ENCODE results near the gene RBM5.

RBM5 gene

DNA sequence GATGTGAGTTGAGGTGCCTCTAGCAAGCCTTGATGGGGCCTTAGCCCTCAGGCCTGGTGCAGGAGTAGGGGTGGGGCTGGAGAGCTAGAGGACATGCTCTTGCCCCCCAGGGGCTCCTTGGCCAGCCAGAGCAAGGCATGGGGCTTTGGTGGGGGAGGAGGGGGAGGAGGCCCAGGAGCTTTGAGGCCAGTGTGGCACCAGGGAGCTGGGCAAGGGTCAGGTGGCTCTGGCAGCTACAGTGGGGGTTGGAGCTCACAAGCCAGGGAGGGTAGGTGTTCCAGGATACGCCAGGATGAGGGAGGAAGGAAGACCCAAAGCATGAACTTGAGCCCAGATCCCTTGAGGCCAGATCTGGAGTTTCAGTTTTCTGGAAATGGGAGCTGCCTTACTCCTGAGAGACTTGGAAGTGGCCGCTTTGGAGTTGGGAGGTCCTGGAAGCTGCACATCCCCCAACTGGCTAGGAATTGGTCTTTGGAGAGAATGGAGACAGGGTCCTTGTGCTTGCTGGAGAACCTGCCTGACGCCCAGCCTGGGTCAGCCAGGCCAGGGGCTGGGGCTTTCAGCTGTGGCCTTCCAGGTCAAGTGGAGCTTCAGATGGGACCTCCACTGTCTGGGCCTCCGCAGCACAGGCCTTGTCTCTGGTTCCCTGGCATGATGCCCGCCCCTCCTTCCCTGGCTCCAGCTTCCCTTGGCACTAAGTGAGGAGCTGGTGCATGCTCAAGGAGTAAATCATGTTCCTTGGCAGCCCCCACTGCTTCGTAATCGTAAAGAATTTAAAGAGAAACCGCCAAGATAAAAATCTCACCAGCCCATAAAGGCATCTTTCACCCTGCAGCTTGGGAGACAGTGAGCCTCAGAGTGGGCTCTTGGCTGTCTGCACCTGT is 75.1 kb downstream of the RBM5 start:
- H3K9me3 ChIP-seq (ENCODE audit: control insufficient read depth in 1 of 2, low read length in 2 of 2) = no peaks in the 10 kb centered on the region
- H3K27ac ChIP-seq (ENCODE audit: low read length) = peak overlapping the region; percentile 31
- H3K4me3 ChIP-seq (ENCODE audit: low read depth in 1 of 2, low read length in 2 of 2) = peak overlapping the region in 1 of 2 donors; percentile 14
- H3K27me3 ChIP-seq (ENCODE audit: low read depth, low read length) = no peaks in the 10 kb centered on the region
- no peaks in the 10 kb centered on the region for H3K36me3 ChIP-seq (ENCODE audit: control insufficient read depth in 1 of 2, insufficient read depth in 2 of 2, low read length in 2 of 2)
- peaks cover 56 to 57% of the 10 kb centered on the region in 2 donors for H3K4me1 ChIP-seq (ENCODE audit: control insufficient read depth in 1 of 2, insufficient read depth in 2 of 2, low read length in 2 of 2)

DNA sequence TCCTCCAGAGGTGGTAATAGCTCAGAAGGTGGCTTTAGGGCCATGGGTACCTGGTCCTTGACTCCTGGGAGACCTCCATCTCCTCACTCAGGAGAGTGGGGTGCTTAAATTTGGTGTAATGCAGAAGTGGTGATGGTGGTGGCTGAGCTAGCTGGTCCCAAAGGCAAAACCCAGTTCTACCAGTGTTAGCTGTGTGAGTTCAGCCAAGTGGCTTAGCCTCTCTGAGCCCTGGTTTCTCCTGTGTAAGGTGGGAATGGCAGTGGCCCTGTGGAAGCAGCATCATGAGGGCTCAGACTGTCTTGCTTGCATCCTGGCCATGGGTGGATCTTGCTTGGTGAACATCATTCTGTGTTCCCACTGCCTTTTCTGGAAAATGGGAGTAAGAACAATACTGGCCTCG is 75.8 kb downstream of the RBM5 start:
- H3K9me3 ChIP-seq (ENCODE audit: control insufficient read depth in 1 of 2, low read length in 2 of 2) = no peaks in the 10 kb centered on the region
- peaks cover 56 to 57% of the 10 kb centered on the region in 2 donors for H3K4me1 ChIP-seq (ENCODE audit: control insufficient read depth in 1 of 2, insufficient read depth in 2 of 2, low read length in 2 of 2)
- H3K36me3 ChIP-seq (ENCODE audit: control insufficient read depth in 1 of 2, insufficient read depth in 2 of 2, low read length in 2 of 2) = no peaks in the 10 kb centered on the region
- no peaks in the 10 kb centered on the region for H3K27me3 ChIP-seq (ENCODE audit: low read depth, low read length)
- H3K4me3 ChIP-seq (ENCODE audit: low read depth in 1 of 2, low read length in 2 of 2) = peak overlapping the region in 1 of 2 donors; percentile 14
- peak overlapping the region; percentile 31 for H3K27ac ChIP-seq (ENCODE audit: low read length)

DNA sequence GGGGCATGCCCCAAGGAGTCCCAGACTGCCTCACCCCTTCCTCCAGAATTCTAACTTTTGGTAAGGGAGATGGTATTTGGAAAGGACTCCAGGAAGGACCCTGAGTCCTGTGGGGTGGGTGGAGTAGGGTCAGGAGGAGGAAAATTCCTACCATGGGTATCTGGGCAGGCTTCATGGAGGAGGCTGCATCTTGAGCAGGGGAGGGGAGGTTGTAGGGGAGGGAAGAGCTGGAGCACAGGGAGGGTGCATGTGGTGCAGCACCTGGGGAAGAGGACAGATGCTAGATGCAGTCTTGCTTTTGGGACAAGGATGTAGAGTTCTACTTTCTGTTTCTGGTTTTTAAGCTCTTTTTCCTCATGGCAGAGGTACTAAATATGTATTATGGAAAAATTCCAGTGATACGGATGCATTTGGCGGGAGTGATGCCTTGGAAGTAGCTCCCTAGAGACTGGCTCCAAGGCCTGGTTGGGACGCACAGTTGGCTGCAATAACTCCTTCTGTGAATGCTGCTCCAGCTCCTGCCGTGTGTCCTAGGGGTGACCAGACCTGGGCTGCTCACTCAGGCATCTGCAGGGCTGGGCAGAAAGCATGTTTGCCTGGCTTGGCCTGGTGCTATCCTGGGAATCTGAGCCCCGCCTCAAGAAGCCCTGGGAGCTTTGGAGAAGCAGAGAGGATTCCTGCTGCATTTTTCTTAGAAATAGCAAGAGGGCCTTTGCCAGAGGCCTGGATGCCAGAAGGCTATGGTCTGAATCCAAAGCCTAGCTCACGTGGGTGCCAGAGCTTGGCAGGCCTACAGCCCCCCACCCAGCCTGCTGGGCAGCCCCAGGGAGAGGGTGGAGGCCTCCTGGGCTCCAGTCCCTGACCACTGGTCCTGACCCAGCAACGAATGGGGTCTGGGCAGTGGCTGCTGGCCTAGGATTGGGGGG is 76.5 kb downstream of the RBM5 start:
- H3K4me3 ChIP-seq (ENCODE audit: low read depth in 1 of 2, low read length in 2 of 2) = peak overlapping the region in 1 of 2 donors; percentile 14

DNA sequence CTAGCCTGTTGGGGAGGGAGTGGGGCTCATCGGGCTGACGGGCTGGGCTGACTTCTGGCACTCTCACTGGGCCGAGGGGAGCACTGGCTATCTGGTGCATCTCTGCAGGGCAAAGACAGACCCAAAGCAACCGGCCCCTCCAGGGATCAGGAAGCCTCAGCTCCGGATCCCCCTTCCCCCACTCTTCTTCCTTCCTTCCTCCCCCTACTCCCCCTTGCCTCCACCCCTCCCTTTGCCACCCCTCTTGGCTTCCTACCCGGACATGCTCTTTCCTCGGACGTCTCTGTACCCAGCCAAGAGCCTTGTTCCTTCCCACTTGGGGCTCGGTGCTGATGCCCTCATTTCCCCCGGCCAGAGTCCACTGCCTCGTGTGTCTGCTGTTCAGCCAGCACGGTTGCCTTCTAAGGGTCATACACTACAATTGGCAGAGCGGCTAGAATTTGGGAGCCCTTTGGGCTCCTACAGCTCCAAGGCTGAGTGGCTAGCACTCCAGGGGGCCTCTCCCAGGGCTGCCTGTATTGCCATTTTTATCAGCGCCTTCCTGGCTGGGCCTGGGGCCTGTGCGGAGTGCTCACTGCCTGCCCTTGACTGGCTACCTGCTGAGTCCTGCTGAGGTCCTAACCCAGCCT is 77.3 kb downstream of the RBM5 start:
- Histone ChIP-seq H3K27me3 (ENCODE audit: low read depth, low read length) (no peaks in the 10 kb centered on the region), H3K27ac (ENCODE audit: low read length) (peak overlapping the region; percentile 39), H3K4me1 (ENCODE audit: control insufficient read depth in 1 of 2, insufficient read depth in 2 of 2, low read length in 2 of 2) (peaks cover 51 to 52% of the 10 kb centered on the region in 2 donors), H3K36me3 (ENCODE audit: control insufficient read depth in 1 of 2, insufficient read depth in 2 of 2, low read length in 2 of 2) (no peaks in the 10 kb centered on the region), H3K4me3 (ENCODE audit: low read depth in 1 of 2, low read length in 2 of 2) (peak overlapping the region in 1 of 2 donors; percentile 9), H3K9me3 (ENCODE audit: control insufficient read depth in 1 of 2, low read length in 2 of 2) (no peaks in the 10 kb centered on the region)

More for the DNA sequence above, 76.5 kb downstream of the RBM5 start:
- Histone ChIP-seq H3K4me1 (ENCODE audit: control insufficient read depth in 1 of 2, insufficient read depth in 2 of 2, low read length in 2 of 2) (peaks cover 54 to 57% of the 10 kb centered on the region in 2 donors), H3K36me3 (ENCODE audit: control insufficient read depth in 1 of 2, insufficient read depth in 2 of 2, low read length in 2 of 2) (no peaks in the 10 kb centered on the region), H3K27me3 (ENCODE audit: low read depth, low read length) (no peaks in the 10 kb centered on the region), H3K9me3 (ENCODE audit: control insufficient read depth in 1 of 2, low read length in 2 of 2) (no peaks in the 10 kb centered on the region), H3K27ac (ENCODE audit: low read length) (peak overlapping the region; percentile 39)

DNA sequence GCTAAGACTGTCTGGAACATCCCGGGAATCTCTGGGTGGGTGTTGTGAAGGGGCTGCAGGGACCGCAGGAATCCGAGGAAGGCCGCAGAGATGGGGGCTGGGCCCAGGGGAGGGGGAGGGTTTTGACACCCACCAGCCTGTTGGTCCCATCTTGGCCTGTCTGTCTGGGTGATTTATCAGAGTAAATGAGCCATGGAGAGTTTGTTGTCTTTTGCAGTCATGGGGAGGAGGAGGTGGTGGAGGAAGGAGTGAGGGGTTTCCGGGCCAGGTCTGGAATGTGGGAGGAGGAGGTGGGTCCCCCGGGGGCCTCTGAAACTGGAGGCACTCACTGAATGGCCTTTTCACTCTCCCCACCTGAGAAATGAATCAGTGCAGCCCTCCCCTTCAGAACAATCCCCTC is 77.9 kb downstream of the RBM5 start:
- no peaks in the 10 kb centered on the region for H3K36me3 ChIP-seq (ENCODE audit: control insufficient read depth in 1 of 2, insufficient read depth in 2 of 2, low read length in 2 of 2)
- peaks cover 46 to 47% of the 10 kb centered on the region in 2 donors for H3K4me1 ChIP-seq (ENCODE audit: control insufficient read depth in 1 of 2, insufficient read depth in 2 of 2, low read length in 2 of 2)
- H3K9me3 ChIP-seq (ENCODE audit: control insufficient read depth in 1 of 2, low read length in 2 of 2) = no peaks in the 10 kb centered on the region
- no peaks in the 10 kb centered on the region for H3K27me3 ChIP-seq (ENCODE audit: low read depth, low read length)
- H3K4me3 ChIP-seq (ENCODE audit: low read depth in 1 of 2, low read length in 2 of 2) = no peak overlapping the region
- peak overlapping the region; percentile 65 for H3K27ac ChIP-seq (ENCODE audit: low read length)

DNA sequence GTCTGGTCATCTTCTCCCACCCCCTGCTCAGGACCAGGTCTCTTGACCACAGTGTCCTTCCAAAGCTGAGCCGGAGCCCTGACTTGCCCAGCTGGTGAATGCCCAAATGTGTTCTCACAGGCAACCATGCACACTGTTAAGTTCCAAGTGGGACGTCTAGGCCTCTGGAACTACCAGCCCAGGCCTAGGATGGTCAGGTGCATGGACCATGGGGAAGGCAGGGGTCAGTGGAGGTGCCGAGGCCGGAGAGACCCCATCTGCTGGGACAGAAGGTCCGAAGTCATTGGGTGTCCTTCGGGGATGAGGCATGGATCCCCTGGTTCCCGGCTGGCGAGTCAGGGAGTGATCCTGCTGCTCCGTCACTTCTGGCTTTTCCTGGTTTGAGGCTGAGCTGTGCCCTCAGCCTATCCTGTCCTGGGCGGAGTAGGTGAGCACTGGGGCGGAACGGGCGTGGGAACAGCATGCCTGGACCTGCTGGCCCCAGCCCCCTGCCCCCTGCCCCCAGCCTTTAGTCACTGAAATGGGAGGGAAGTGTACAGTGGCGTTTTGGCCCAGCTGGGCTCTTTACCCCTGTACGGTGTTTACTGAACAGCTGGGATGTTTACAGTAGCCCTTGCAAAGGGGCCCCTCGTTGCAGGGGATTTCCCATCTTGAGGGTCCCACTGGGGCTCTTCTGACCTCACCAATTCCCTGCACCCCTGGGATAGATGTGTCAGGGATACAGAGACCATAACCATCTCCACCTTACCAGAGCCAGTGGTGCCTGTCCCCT is 78.5 kb downstream of the RBM5 start:
- H3K27me3 ChIP-seq (ENCODE audit: low read depth, low read length) = no peaks in the 10 kb centered on the region
- H3K36me3 ChIP-seq (ENCODE audit: control insufficient read depth in 1 of 2, insufficient read depth in 2 of 2, low read length in 2 of 2) = no peaks in the 10 kb centered on the region
- no peaks in the 10 kb centered on the region for H3K9me3 ChIP-seq (ENCODE audit: control insufficient read depth in 1 of 2, low read length in 2 of 2)
- H3K4me3 ChIP-seq (ENCODE audit: low read depth in 1 of 2, low read length in 2 of 2) = no peak overlapping the region
- H3K27ac ChIP-seq (ENCODE audit: low read length) = peak overlapping the region; percentile 65
- peaks cover 43 to 47% of the 10 kb centered on the region in 2 donors for H3K4me1 ChIP-seq (ENCODE audit: control insufficient read depth in 1 of 2, insufficient read depth in 2 of 2, low read length in 2 of 2)

DNA sequence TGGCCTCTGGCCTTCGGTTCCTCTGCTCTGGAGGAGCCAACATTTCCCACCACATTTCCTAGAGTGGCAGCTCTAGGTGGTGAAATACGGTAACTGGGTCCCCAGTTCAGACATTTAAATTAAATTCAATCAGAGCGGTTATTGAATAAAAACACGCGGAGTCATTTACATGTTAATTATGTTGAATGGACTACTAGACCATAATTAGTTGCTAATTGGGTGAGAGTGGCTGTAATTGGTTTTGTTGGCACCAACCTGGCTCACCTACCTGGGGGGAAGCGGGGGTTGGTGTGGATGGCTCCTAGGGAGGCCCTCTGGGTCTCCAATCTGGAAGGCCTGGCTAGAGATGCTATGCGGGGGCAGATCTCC is 79.1 kb downstream of the RBM5 start:
- Histone ChIP-seq H3K27ac (ENCODE audit: low read length) (no peak overlapping the region), H3K9me3 (ENCODE audit: control insufficient read depth in 1 of 2, low read length in 2 of 2) (no peaks in the 10 kb centered on the region), H3K4me3 (ENCODE audit: low read depth in 1 of 2, low read length in 2 of 2) (no peak overlapping the region), H3K27me3 (ENCODE audit: low read depth, low read length) (no peaks in the 10 kb centered on the region), H3K4me1 (ENCODE audit: control insufficient read depth in 1 of 2, insufficient read depth in 2 of 2, low read length in 2 of 2) (peaks cover 41 to 43% of the 10 kb centered on the region in 2 donors), H3K36me3 (ENCODE audit: control insufficient read depth in 1 of 2, insufficient read depth in 2 of 2, low read length in 2 of 2) (no peaks in the 10 kb centered on the region)

DNA sequence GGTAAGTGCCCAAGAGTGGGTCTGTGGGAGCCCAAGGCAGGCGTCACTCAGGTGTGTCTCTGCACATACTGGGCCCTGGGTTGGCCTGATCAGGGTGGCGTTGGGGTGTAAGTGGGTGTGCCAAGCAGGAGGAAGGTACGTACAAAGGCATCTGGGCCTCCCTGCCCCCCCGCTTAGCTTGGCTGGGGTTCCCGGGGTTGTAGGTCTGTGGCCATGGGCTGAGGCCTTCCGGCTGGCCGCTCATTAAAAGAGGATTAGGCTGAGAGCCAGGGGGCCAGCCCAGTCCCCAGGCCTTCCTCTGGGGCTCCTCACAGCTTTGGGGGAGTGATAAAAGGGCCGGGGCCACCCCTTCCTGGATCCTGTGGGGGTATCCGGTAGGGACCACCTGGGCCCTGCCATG is 79.7 kb downstream of the RBM5 start:
- no peaks in the 10 kb centered on the region for H3K9me3 ChIP-seq (ENCODE audit: control insufficient read depth in 1 of 2, low read length in 2 of 2)
- no peak overlapping the region for H3K4me3 ChIP-seq (ENCODE audit: low read depth in 1 of 2, low read length in 2 of 2)
- H3K27me3 ChIP-seq (ENCODE audit: low read depth, low read length) = no peaks in the 10 kb centered on the region
- H3K4me1 ChIP-seq (ENCODE audit: control insufficient read depth in 1 of 2, insufficient read depth in 2 of 2, low read length in 2 of 2) = peaks cover 35 to 41% of the 10 kb centered on the region in 2 donors
- H3K36me3 ChIP-seq (ENCODE audit: control insufficient read depth in 1 of 2, insufficient read depth in 2 of 2, low read length in 2 of 2) = no peaks in the 10 kb centered on the region
- no peak overlapping the region for H3K27ac ChIP-seq (ENCODE audit: low read length)

Measured in muscle layer of duodenum (tissue), 2 donors.